HEK293 (cell line): ENCODE measurements around the gene PNRC1.

Source experiments
- YY1 ChIP-seq: fragments of 450-650 bp; formaldehyde crosslinking; IDR thresholded peaks from 2 replicates; pipeline ENCODE4 v1.5.1; 2018; ENCODE audit warnings: missing biosample characterization, missing genetic modification characterization
- ZFP37 ChIP-seq: fragments of 450-650 bp; formaldehyde crosslinking; IDR thresholded peaks from 2 replicates; pipeline ENCODE4 v1.5.1; 2016; ENCODE audit warnings: missing biosample characterization, missing genetic modification characterization
- ZNF140 ChIP-seq: fragments of 450-650 bp; formaldehyde crosslinking; IDR thresholded peaks from 2 replicates; pipeline ENCODE4 v1.5.1; 2016; ENCODE audit warnings: missing biosample characterization, missing genetic modification characterization
- ZNF174 ChIP-seq: fragments of 450-650 bp; formaldehyde crosslinking; IDR thresholded peaks from 2 replicates; pipeline ENCODE4 v1.5.0; 2017; ENCODE audit warnings: missing biosample characterization, mild to moderate bottlenecking, missing genetic modification characterization
- ZNF175 ChIP-seq: fragments of 450-650 bp; formaldehyde crosslinking; IDR thresholded peaks from 2 replicates; pipeline ENCODE4 v1.5.1; 2016; ENCODE audit warnings: missing biosample characterization, missing genetic modification characterization
- ZNF223 ChIP-seq: fragments of 450-650 bp; formaldehyde crosslinking; IDR thresholded peaks from 2 replicates; pipeline ENCODE4 v1.5.1; 2016; ENCODE audit warnings: missing biosample characterization, missing genetic modification characterization
- ZNF449 ChIP-seq: fragments of 450-650 bp; formaldehyde crosslinking; IDR thresholded peaks from 2 replicates; pipeline ENCODE4 v1.5.1; 2017; ENCODE audit warnings: missing biosample characterization, mild to moderate bottlenecking, missing genetic modification characterization, moderate library complexity
- TF ChIP-seq, protein P1 (sequence below): fragments of 450-650 bp; formaldehyde crosslinking; IDR thresholded peaks from 2 replicates; pipeline ENCODE4 v1.5.1; 2016; ENCODE audit warnings: missing biosample characterization, missing genetic modification characterization
- TF ChIP-seq, protein P2 (sequence below): fragments of 450-650 bp; formaldehyde crosslinking; IDR thresholded peaks from 2 replicates; pipeline ENCODE4 v1.5.1; 2016; ENCODE audit warnings: missing biosample characterization, missing genetic modification characterization

DNA sequence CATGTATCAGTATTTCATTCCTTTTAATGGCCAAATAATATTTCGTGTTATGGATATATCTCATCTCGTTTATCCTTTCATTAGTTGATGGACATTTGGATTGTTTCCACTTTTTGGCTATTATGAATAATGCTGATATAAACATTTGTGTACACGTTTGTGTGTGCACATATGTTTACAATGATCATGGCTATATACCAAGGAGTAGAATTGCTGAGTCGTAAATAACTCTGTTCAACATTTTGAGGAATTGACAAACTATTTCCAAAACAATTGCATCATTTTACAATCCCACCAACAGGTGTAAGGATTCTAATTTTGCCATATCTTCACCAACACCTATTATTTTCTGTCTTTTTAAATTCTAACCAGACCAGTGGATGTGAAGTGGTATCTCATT, 26.3 kb upstream of the PNRC1 start:
- TF ChIP-seq ZNF140 (tag by site-specific recombination) (no peak), ZNF449 (tag by site-specific recombination) (no peak), YY1 (tag by site-specific recombination) (no peak), ZNF174 (tag by site-specific recombination) (no peak), ZNF223 (tag by site-specific recombination) (no peak), ZFP37 (tag by site-specific recombination) (no peak), ZNF175 (tag by site-specific recombination) (no peak)
- TF ChIP-seq, protein P1, sequence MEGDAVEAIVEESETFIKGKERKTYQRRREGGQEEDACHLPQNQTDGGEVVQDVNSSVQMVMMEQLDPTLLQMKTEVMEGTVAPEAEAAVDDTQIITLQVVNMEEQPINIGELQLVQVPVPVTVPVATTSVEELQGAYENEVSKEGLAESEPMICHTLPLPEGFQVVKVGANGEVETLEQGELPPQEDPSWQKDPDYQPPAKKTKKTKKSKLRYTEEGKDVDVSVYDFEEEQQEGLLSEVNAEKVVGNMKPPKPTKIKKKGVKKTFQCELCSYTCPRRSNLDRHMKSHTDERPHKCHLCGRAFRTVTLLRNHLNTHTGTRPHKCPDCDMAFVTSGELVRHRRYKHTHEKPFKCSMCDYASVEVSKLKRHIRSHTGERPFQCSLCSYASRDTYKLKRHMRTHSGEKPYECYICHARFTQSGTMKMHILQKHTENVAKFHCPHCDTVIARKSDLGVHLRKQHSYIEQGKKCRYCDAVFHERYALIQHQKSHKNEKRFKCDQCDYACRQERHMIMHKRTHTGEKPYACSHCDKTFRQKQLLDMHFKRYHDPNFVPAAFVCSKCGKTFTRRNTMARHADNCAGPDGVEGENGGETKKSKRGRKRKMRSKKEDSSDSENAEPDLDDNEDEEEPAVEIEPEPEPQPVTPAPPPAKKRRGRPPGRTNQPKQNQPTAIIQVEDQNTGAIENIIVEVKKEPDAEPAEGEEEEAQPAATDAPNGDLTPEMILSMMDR (tag by site-specific recombination) = no peak
- TF ChIP-seq, protein P2, sequence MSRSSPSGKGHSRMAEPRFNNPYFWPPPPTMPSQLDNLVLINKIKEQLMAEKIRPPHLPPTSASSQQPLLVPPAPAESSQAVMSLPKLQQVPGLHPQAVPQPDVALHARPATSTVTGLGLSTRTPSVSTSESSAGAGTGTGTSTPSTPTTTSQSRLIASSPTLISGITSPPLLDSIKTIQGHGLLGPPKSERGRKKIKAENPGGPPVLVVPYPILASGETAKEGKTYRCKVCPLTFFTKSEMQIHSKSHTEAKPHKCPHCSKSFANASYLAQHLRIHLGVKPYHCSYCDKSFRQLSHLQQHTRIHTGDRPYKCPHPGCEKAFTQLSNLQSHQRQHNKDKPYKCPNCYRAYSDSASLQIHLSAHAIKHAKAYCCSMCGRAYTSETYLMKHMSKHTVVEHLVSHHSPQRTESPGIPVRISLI (tag by site-specific recombination) = no peak
